Effector CD8-positive, alpha-beta T cell (primary cell): ENCODE results near the gene RGS3.
"Not testable (repeated sequence)": the region's sequence is repeated elsewhere in the genome, so short reads cannot be mapped to it uniquely, and the experiment has no call there.

ENCODE experiments used
- DNase-seq: peaks from one replicate; lab custom pipeline; 2025; lab: John Stamatoyannopoulos, UW

RGS3 gene

GRCh38 chr9:113547501-113547900 lies 84.0 kb downstream of the RGS3 start:
- DNase-seq: no peak

GRCh38 chr9:113548221-113549041 lies 84.9 kb downstream of the RGS3 start:
- DNase-seq: no peak

- DNase-seq: not testable (repeated sequence)
These were observed 86.4 kb downstream of the RGS3 start for GRCh38 chr9:113549892-113550291.

GRCh38 chr9:113556877-113557593 lies 93.5 kb downstream of the RGS3 start:
- no peak for DNase-seq

GRCh38 chr9:113558632-113559502 lies 95.3 kb downstream of the RGS3 start:
- no peak for DNase-seq

- no peak for DNase-seq
These were observed 96.6 kb downstream of the RGS3 start for GRCh38 chr9:113559834-113560800.

GRCh38 chr9:113562653-113563381 lies 99.3 kb downstream of the RGS3 start:
- DNase-seq: no peak

GRCh38 chr9:113563826-113564497 lies 100.4 kb downstream of the RGS3 start:
- DNase-seq: no peak

- DNase-seq: no peak
These were observed 101.1 kb downstream of the RGS3 start for GRCh38 chr9:113564498-113565237.

- no peak for DNase-seq
These were observed 102.6 kb downstream of the RGS3 start for GRCh38 chr9:113566016-113566711.

- no peak for DNase-seq
These were observed 103.2 kb downstream of the RGS3 start for GRCh38 chr9:113566712-113567071.

- DNase-seq: no peak
These were observed 104.0 kb downstream of the RGS3 start for GRCh38 chr9:113567361-113568080.

GRCh38 chr9:113568081-113568435 lies 104.5 kb downstream of the RGS3 start:
- no peak for DNase-seq

GRCh38 chr9:113568571-113569321 lies 105.2 kb downstream of the RGS3 start:
- DNase-seq: no peak

GRCh38 chr9:113569472-113570060 lies 106.0 kb downstream of the RGS3 start:
- DNase-seq: no peak

- no peak for DNase-seq
These were observed 106.6 kb downstream of the RGS3 start for GRCh38 chr9:113570106-113570505.
